K562 (cell line): ENCODE measurements around the gene STING1. TPM values are rescaled to one million over a fixed set of nuclear protein-coding genes. Genes with fewer than 3 reads are reported as not detected.

Experiments used
- E2F3 ChIP-seq: fragments of 250-450 bp; sonication (Bioruptor Pico); IDR thresholded peaks from 2 replicates; pipeline ENCODE4 v1.4.0; 2020; ENCODE audit warnings: mild to moderate bottlenecking
- FOXP1 ChIP-seq: sonication (generic); formaldehyde crosslinking; IDR thresholded peaks from 2 replicates; pipeline ENCODE4 v1.8.0; 2022; ENCODE audit warnings: mild to moderate bottlenecking, missing genetic modification reagents
- HDAC3 ChIP-seq: fragments of 450-650 bp; IDR thresholded peaks from 2 replicates; pipeline ENCODE4 v1.6.1; 2018; ENCODE audit warnings: borderline replicate concordance, mild to moderate bottlenecking, moderate library complexity; ENCODE audit not compliant: partially characterized antibody
- KLF13 ChIP-seq: fragments of 450-650 bp; IDR thresholded peaks from 2 replicates; pipeline ENCODE4 v1.6.1; 2016; ENCODE audit warnings: missing genetic modification characterization, low read depth, mild to moderate bottlenecking, missing compliant biosample characterization, moderate library complexity, borderline replicate concordance
- MCM7 ChIP-seq, 2 experiments: fragments of 450-650 bp; IDR thresholded peaks; 2 replicates each; pipeline ENCODE4 v1.6.1; 2016 to 2018
- MTA3 ChIP-seq: fragments of 450-650 bp; formaldehyde crosslinking; IDR thresholded peaks from 2 replicates; pipeline ENCODE4 v1.6.1; 2017; ENCODE audit warnings: mild to moderate bottlenecking, borderline replicate concordance
- NR2F6 ChIP-seq: fragments of 450-650 bp; formaldehyde crosslinking; IDR thresholded peaks from 2 replicates; pipeline ENCODE4 v1.4.0; 2020; ENCODE audit warnings: mild to moderate bottlenecking
- RB1 ChIP-seq: fragments of 450-650 bp; IDR thresholded peaks from 2 replicates; pipeline ENCODE4 v1.6.1; 2017; ENCODE audit warnings: low read depth, mild to moderate bottlenecking
- RBM17 ChIP-seq: fragments of 200-400 bp; formaldehyde crosslinking; IDR thresholded peaks from 2 replicates; pipeline ENCODE4 v1.6.1; 2017; ENCODE audit warnings: low read depth, mild to moderate bottlenecking, low read length, borderline replicate concordance
- RBM25 ChIP-seq: fragments of 200-400 bp; formaldehyde crosslinking; IDR thresholded peaks from 2 replicates; pipeline ENCODE4 v1.6.1; 2018; ENCODE audit warnings: low read length, low read depth, moderate library complexity; ENCODE audit not compliant: severe bottlenecking
- SIX5 ChIP-seq, 2 experiments: IDR thresholded peaks; 2 replicates each; pipeline ENCODE4 v1.6.1; 2011; ENCODE audit warnings: low read length in 2 of 2, borderline replicate concordance in 1 of 2, low read depth in 1 of 2, mild to moderate bottlenecking in 1 of 2, moderate library complexity in 1 of 2; ENCODE audit not compliant: insufficient read depth in 1 of 2
- SP2 ChIP-seq: IDR thresholded peaks from 2 replicates; pipeline ENCODE4 v1.6.1; 2011; ENCODE audit warnings: mild to moderate bottlenecking, low read depth, low read length, moderate library complexity; ENCODE audit not compliant: poor library complexity, severe bottlenecking; ENCODE audit errors: extremely low read depth
- SRF ChIP-seq, 2 experiments: fragments of 250-450, 450-650 bp in 1 of 2; sonication (Bioruptor Pico) in 1 of 2; sonication (generic) in 1 of 2; formaldehyde crosslinking; IDR thresholded peaks; 2 replicates each; pipeline versions ENCODE4 v1.5.0 to v1.5.1; 2020 to 2022; ENCODE audit warnings: mild to moderate bottlenecking in 1 of 2, missing genetic modification reagents in 1 of 2
- ZFPM2 ChIP-seq: fragments of 250-450 bp; sonication (Bioruptor Pico); IDR thresholded peaks from 2 replicates; pipeline ENCODE4 v1.5.1; 2022; ENCODE audit warnings: mild to moderate bottlenecking
- ZKSCAN8 ChIP-seq: fragments of 200-800 bp; sonication (Bioruptor generic); IDR thresholded peaks from 2 replicates; pipeline ENCODE4 v1.6.1; 2016; ENCODE audit warnings: missing genetic modification characterization, missing compliant biosample characterization
- ZNF263 ChIP-seq: sonication (generic); formaldehyde crosslinking; IDR thresholded peaks from 2 replicates; pipeline ENCODE4 v1.8.0; 2022; ENCODE audit warnings: mild to moderate bottlenecking, missing genetic modification reagents, borderline replicate concordance
- ZNF551 ChIP-seq: fragments of 250-450 bp; sonication (Bioruptor Pico); IDR thresholded peaks from 2 replicates; pipeline ENCODE4 v1.5.0; 2021; ENCODE audit warnings: mild to moderate bottlenecking, moderate library complexity
- ZNF695 ChIP-seq: fragments of 450-650 bp; formaldehyde crosslinking; IDR thresholded peaks from 2 replicates; pipeline ENCODE4 v1.4.0; 2020; ENCODE audit warnings: mild to moderate bottlenecking, moderate library complexity
- ZNF766 ChIP-seq: fragments of 200-800 bp; sonication (Bioruptor generic); conservative IDR thresholded peaks from 2 replicates; pipeline ENCODE4 v1.6.1; 2016; ENCODE audit warnings: missing genetic modification characterization, missing compliant biosample characterization
- polyA plus RNA-seq, 8 experiments: library from polyadenylated mRNA; depleted of rRNA in 4 of 8; stranded (reverse) in 5 of 8; unstranded in 3 of 8; fragments of >200 nt; fragmentation: Nextera tagmentation in 2 of 8; fragmentation: Illumina TruSeq in 1 of 8; extraction: Ambion mirVana in 2 of 8; extraction: Trizol in 1 of 8; gene quantifications; 2 replicates each; pipeline versions ENCODE4 v1.2.1 to v1.2.3, GENCODE V29; 2011 to 2014; ENCODE audit warnings: inconsistent platforms in 1 of 8, missing spikeins in 1 of 8
- total RNA-seq, 7 experiments: library from RNA; depleted of rRNA in 6 of 7; stranded (reverse); fragments of >200 nt in 6 of 7; fragmentation: Illumina TruSeq in 2 of 7; extraction: Trizol in 2 of 7; gene quantifications; 2 replicates each; pipeline versions ENCODE4 v1.2.1 to v1.2.3, GENCODE V29; 2011 to 2021; ENCODE audit warnings: low replicate concordance in 1 of 7
- TF ChIP-seq, protein P1 (sequence below): fragments of 450-650 bp; IDR thresholded peaks from 2 replicates; pipeline ENCODE4 v1.6.1; 2017; ENCODE audit warnings: antibody characterized with exemption
- TF ChIP-seq, protein P2 (sequence below): fragments of 250-450 bp; sonication (Bioruptor Pico); IDR thresholded peaks from 2 replicates; pipeline ENCODE4 v1.5.0; 2021
- TF ChIP-seq, protein P3 (sequence below): sonication (generic); formaldehyde crosslinking; IDR thresholded peaks from 2 replicates; pipeline ENCODE4 v1.8.0; 2022; ENCODE audit warnings: mild to moderate bottlenecking, missing genetic modification reagents
- TF ChIP-seq, protein P4 (sequence below): fragments of 450-650 bp; IDR thresholded peaks from 2 replicates; pipeline ENCODE4 v1.6.1; 2017; ENCODE audit warnings: mild to moderate bottlenecking, moderate library complexity

Gene STING1
- total and polyA plus RNA-seq, 9 of the 15 experiments (the other 6 are each of a cell fraction or from before 2014, with no cell fraction given): 20.8 to 69.1 (median 44.7) TPM

DNA sequence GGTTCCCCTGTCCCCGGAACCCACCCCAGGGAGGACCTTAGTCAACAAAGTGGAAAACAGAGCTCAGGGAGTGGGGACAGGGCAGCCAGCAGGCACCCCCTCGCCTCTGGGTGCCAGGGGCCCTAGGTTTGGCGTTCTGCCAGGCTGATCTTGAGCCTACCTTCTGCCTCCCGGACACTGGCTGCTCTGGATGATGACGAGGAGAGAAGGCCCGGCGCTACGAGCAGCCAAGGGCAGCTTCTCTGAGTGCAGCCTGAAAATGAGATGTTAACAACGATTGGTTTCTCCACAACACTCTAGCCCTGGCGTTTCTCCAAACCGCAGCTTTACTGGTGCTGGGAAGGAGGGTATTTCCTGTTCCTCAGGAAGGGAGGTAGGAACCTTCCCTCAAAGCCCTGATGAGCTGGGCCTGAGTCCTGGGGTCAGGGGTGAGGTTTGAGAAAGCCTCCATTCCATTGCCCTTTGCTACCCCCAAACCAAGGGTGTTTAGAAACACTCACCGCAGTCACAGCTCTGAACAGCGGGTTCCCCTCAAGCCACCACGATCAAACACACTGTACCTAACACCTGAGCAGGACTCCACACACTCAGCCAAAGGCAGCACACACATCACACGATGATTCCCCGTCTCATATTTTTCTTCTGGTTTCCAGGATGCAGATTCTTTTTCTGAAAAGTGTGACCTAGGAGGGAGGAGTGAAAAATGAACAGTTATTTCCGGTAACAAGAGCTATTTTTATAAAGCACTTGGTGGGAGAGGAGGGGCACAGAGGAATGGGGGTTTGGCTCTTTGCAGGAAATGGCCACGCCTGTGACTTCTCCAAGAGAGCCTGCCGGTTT, at the start of gene STING1 (continued):
- TF ChIP-seq MCM7 (IDR thresholded peaks at IDR 0.05) (no peak), MTA3 (peak; percentile 21; the same call in 1 of the 2 replicates), E2F3 (CRISPR knock-in tag) (peak; percentile 47; the same call in 1 of the 2 replicates), RB1 (no peak), RBM17 (no peak), ZFPM2 (CRISPR knock-in tag) (no peak), FOXP1 (CRISPR knock-in tag) (0 out of 2 replicates have a peak, but pooled peaks have one; percentile 20), SRF (CRISPR knock-in tag; IDR thresholded peaks at IDR 0.05) (peak in 1 of 2 experiments; percentile 37; a peak in 1 of 4 replicates), ZNF695 (CRISPR knock-in tag) (no peak), RBM25 (no peak), HDAC3 (no peak), KLF13 (tag) (0 out of 2 replicates have a peak, but pooled peaks have one; percentile 23), NR2F6 (CRISPR knock-in tag) (no peak), SP2 (no peak), SIX5 (IDR thresholded peaks at IDR 0.05; ENCODE audit: borderline replicate concordance in 1 of 2, insufficient read depth in 1 of 2, low read depth in 1 of 2, low read length in 2 of 2) (no peak), ZNF551 (CRISPR knock-in tag) (no peak), ZNF766 (CRISPR knock-in tag) (peak; percentile 92), ZNF263 (CRISPR knock-in tag) (no peak), ZKSCAN8 (CRISPR knock-in tag) (0 out of 2 replicates have a peak, but pooled peaks have one; percentile 14)
- TF ChIP-seq, protein P1, sequence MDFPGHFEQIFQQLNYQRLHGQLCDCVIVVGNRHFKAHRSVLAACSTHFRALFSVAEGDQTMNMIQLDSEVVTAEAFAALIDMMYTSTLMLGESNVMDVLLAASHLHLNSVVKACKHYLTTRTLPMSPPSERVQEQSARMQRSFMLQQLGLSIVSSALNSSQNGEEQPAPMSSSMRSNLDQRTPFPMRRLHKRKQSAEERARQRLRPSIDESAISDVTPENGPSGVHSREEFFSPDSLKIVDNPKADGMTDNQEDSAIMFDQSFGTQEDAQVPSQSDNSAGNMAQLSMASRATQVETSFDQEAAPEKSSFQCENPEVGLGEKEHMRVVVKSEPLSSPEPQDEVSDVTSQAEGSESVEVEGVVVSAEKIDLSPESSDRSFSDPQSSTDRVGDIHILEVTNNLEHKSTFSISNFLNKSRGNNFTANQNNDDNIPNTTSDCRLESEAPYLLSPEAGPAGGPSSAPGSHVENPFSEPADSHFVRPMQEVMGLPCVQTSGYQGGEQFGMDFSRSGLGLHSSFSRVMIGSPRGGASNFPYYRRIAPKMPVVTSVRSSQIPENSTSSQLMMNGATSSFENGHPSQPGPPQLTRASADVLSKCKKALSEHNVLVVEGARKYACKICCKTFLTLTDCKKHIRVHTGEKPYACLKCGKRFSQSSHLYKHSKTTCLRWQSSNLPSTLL: no peak
- TF ChIP-seq, protein P2, sequence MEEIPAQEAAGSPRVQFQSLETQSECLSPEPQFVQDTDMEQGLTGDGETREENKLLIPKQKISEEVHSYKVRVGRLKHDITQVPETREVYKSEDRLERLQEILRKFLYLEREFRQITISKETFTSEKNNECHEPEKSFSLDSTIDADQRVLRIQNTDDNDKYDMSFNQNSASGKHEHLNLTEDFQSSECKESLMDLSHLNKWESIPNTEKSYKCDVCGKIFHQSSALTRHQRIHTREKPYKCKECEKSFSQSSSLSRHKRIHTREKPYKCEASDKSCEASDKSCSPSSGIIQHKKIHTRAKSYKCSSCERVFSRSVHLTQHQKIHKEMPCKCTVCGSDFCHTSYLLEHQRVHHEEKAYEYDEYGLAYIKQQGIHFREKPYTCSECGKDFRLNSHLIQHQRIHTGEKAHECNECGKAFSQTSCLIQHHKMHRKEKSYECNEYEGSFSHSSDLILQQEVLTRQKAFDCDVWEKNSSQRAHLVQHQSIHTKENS (CRISPR knock-in tag): no peak
- TF ChIP-seq, protein P3, sequence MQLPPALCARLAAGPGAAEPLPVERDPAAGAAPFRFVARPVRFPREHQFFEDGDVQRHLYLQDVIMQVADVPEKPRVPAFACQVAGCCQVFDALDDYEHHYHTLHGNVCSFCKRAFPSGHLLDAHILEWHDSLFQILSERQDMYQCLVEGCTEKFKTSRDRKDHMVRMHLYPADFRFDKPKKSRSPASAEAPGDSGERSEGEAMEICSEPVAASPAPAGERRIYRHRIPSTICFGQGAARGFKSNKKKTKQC: no peak
- TF ChIP-seq, protein P4, sequence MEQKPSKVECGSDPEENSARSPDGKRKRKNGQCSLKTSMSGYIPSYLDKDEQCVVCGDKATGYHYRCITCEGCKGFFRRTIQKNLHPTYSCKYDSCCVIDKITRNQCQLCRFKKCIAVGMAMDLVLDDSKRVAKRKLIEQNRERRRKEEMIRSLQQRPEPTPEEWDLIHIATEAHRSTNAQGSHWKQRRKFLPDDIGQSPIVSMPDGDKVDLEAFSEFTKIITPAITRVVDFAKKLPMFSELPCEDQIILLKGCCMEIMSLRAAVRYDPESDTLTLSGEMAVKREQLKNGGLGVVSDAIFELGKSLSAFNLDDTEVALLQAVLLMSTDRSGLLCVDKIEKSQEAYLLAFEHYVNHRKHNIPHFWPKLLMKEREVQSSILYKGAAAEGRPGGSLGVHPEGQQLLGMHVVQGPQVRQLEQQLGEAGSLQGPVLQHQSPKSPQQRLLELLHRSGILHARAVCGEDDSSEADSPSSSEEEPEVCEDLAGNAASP: no peak
